Upper lobe of left lung (tissue), 4 donors: Measurements from ENCODE around the gene ARF3.

ENCODE experiments used
- EP300 ChIP-seq, 4 donors: sonication (generic); formaldehyde crosslinking; IDR thresholded peaks; one replicate each; pipeline ENCODE4 v1.5.1; 2017; ENCODE audit warnings: antibody characterized with exemption in 4 of 4, control low read depth in 2 of 4
- POLR2A ChIP-seq, 4 donors: fragments of 450-650 bp; IDR thresholded peaks; one replicate each; pipeline ENCODE4 v1.5.1; 2016 to 2017; ENCODE audit warnings: antibody characterized with exemption in 4 of 4, mild to moderate bottlenecking in 2 of 4
- POLR2AphosphoS5 ChIP-seq, 2 donors: sonication (generic); formaldehyde crosslinking; IDR thresholded peaks; one replicate each; pipeline ENCODE4 v1.5.1; 2017; ENCODE audit warnings: antibody characterized with exemption in 2 of 2
- TF ChIP-seq, protein P1 (sequence below), 6 experiments: fragments of 450-650 bp in 4 of 6; fragments of 200-600 bp in 2 of 6; sonication (generic) in 2 of 6; IDR thresholded peaks; one replicate each; pipeline ENCODE4 v1.5.1; 2016 to 2019; ENCODE audit warnings: antibody characterized with exemption in 6 of 6

- TF ChIP-seq, protein P1, sequence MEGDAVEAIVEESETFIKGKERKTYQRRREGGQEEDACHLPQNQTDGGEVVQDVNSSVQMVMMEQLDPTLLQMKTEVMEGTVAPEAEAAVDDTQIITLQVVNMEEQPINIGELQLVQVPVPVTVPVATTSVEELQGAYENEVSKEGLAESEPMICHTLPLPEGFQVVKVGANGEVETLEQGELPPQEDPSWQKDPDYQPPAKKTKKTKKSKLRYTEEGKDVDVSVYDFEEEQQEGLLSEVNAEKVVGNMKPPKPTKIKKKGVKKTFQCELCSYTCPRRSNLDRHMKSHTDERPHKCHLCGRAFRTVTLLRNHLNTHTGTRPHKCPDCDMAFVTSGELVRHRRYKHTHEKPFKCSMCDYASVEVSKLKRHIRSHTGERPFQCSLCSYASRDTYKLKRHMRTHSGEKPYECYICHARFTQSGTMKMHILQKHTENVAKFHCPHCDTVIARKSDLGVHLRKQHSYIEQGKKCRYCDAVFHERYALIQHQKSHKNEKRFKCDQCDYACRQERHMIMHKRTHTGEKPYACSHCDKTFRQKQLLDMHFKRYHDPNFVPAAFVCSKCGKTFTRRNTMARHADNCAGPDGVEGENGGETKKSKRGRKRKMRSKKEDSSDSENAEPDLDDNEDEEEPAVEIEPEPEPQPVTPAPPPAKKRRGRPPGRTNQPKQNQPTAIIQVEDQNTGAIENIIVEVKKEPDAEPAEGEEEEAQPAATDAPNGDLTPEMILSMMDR (IDR thresholded peaks at IDR 0.05), result no peak
- TF ChIP-seq POLR2AphosphoS5 (IDR thresholded peaks at IDR 0.05) (no peak), EP300 (IDR thresholded peaks at IDR 0.05) (no peak), POLR2A (IDR thresholded peaks at IDR 0.05) (no peak)
Observed at GRCh38 chr12:48980389-48980952, 23.2 kb upstream of the ARF3 start.
